HepG2 (cell line): ENCODE results near the gene KCTD13. TPM values are rescaled to one million over a fixed set of nuclear protein-coding genes. Genes with fewer than 3 reads are reported as not detected.
A peak's percentile ranks its signal among the peaks of the same experiment; 100 is the strongest.

Experiments used
- CBX5 ChIP-seq: sonication (generic); formaldehyde crosslinking; IDR thresholded peaks from 2 replicates; pipeline ENCODE4 v1.4.0; 2020; ENCODE audit warnings: missing genetic modification reagents, borderline replicate concordance
- HNF4G ChIP-seq, 2 experiments: sonication (generic) in 1 of 2; formaldehyde crosslinking in 1 of 2; IDR thresholded peaks; 2 replicates each; pipeline versions ENCODE4 v1.4.0 to v1.6.1; 2011 to 2020; ENCODE audit warnings: borderline replicate concordance in 2 of 2, low read depth in 2 of 2, mild to moderate bottlenecking in 2 of 2, low read length in 1 of 2, missing genetic modification reagents in 1 of 2, moderate library complexity in 1 of 2
- MXI1 ChIP-seq: IDR thresholded peaks from 3 replicates; pipeline ENCODE4 v1.6.1; 2012; ENCODE audit warnings: low read depth, low read length, inconsistent platforms, borderline replicate concordance
- PHF5A ChIP-seq: IDR thresholded peaks from one replicate; pipeline ENCODE4 v1.6.1; 2018; ENCODE audit warnings: low read depth, missing genetic modification reagents; ENCODE audit not compliant: unreplicated experiment
- PRDM15 ChIP-seq: sonication (generic); formaldehyde crosslinking; IDR thresholded peaks from 2 replicates; pipeline ENCODE4 v1.4.0; 2020; ENCODE audit warnings: missing genetic modification reagents
- PRMT3 ChIP-seq: sonication (generic); formaldehyde crosslinking; IDR thresholded peaks from 2 replicates; pipeline ENCODE4 v1.8.1; 2022; ENCODE audit warnings: low read depth, mild to moderate bottlenecking, moderate library complexity, missing genetic modification reagents, borderline replicate concordance
- RCOR2 ChIP-seq: IDR thresholded peaks from 2 replicates; pipeline ENCODE4 v1.6.1; 2016; ENCODE audit warnings: missing biosample characterization, missing genetic modification reagents
- RFX1 ChIP-seq: fragments of 450-650 bp; IDR thresholded peaks from 2 replicates; pipeline ENCODE4 v1.6.1; 2017
- STAT6 ChIP-seq: sonication (generic); formaldehyde crosslinking; IDR thresholded peaks from 2 replicates; pipeline ENCODE4 v1.4.0; 2020; ENCODE audit warnings: missing genetic modification reagents, mild to moderate bottlenecking, borderline replicate concordance
- TERF1 ChIP-seq: sonication (generic); formaldehyde crosslinking; IDR thresholded peaks from 2 replicates; pipeline ENCODE4 v1.8.0; 2022; ENCODE audit warnings: mild to moderate bottlenecking, missing genetic modification reagents, moderate library complexity
- TSC22D2 ChIP-seq: sonication (generic); formaldehyde crosslinking; IDR thresholded peaks from 2 replicates; pipeline ENCODE4 v1.5.1; 2020; ENCODE audit warnings: missing genetic modification reagents, mild to moderate bottlenecking, borderline replicate concordance
- ZFAT ChIP-seq: sonication (generic); formaldehyde crosslinking; conservative IDR thresholded peaks from 2 replicates; pipeline ENCODE4 v1.8.1; 2023; ENCODE audit warnings: missing genetic modification reagents, inconsistent platforms
- ZNF564 ChIP-seq: sonication (generic); formaldehyde crosslinking; IDR thresholded peaks from 2 replicates; pipeline ENCODE4 v1.8.1; 2023; ENCODE audit warnings: mild to moderate bottlenecking, missing genetic modification reagents
- ZNF580 ChIP-seq: IDR thresholded peaks from 2 replicates; pipeline ENCODE4 v1.6.1; 2016; ENCODE audit warnings: low read depth, borderline replicate concordance
- ZUFSP ChIP-seq: sonication (generic); formaldehyde crosslinking; IDR thresholded peaks from 2 replicates; pipeline ENCODE4 v1.9.0; 2021; ENCODE audit warnings: missing genetic modification reagents, mild to moderate bottlenecking, borderline replicate concordance
- polyA plus RNA-seq, 8 experiments: library from polyadenylated mRNA; depleted of rRNA in 3 of 8; stranded (reverse) in 7 of 8; unstranded in 1 of 8; fragments of >200 nt; fragmentation: Illumina TruSeq in 4 of 8; extraction: Trizol in 4 of 8; gene quantifications; 2 replicates each; pipeline versions ENCODE4 v1.2.1 to v1.2.3, GENCODE V29; 2011 to 2016; ENCODE audit warnings: low read depth in 4 of 8, missing spikeins in 1 of 8, mixed read lengths in 1 of 8; ENCODE audit not compliant: insufficient read depth in 1 of 8
- total RNA-seq, 5 experiments: library from RNA; depleted of rRNA; stranded (reverse); fragments of >200 nt; fragmentation: Illumina TruSeq; extraction: Trizol; gene quantifications; 2 replicates each; pipeline ENCODE4 v1.2.3, GENCODE V29; 2016; ENCODE audit warnings: low read depth in 1 of 5

The KCTD13 gene
- total and polyA plus RNA-seq, 2 of the 13 experiments (the other 11 are each of a cell fraction or from before 2014, with no cell fraction given), result 6.3 to 14.7 TPM

- TF ChIP-seq TERF1 (no peak), STAT6 (CRISPR knock-in tag) (no peak), HNF4G (IDR thresholded peaks at IDR 0.05; ENCODE audit: borderline replicate concordance, low read depth, low read length) (no peak; the same call in 1 of the 2 replicates), HNF4G (CRISPR knock-in tag; IDR thresholded peaks at IDR 0.05; ENCODE audit: borderline replicate concordance, low read depth) (peak; percentile 34; the same call in 1 of the 2 replicates), ZUFSP (no peak), RFX1 (peak; percentile 89), PRDM15 (CRISPR knock-in tag) (no peak), PRMT3 (CRISPR knock-in tag) (no peak; the same call in 1 of the 2 replicates), RCOR2 (CRISPR knock-in tag) (no peak), CBX5 (CRISPR knock-in tag) (peak; percentile 79; the same call in 1 of the 2 replicates), ZNF580 (CRISPR knock-in tag) (peak; percentile 62; the same call in 1 of the 2 replicates), TSC22D2 (CRISPR knock-in tag) (peak; percentile 26; the same call in 1 of the 2 replicates), PHF5A (CRISPR knock-in tag) (no peak), ZFAT (CRISPR knock-in tag) (no peak), MXI1 (peak; percentile 96), ZNF564 (peak; percentile 68; the same call in 1 of the 2 replicates)
Measured at GRCh38 chr16:29973384-29974246, 47.6 kb upstream of the KCTD13 start, which contains the start of gene TAOK2 (continued).
